GM12801 (cell line): Measurements from ENCODE around the gene HES4.

Source experiments
- CTCF ChIP-seq: IDR thresholded peaks from one replicate; pipeline ENCODE4 v1.5.1; 2011; ENCODE audit warnings: control low read depth; ENCODE audit not compliant: insufficient read length; ENCODE audit errors: extremely low read depth

Gene HES4

GRCh38 chr1:993379-993995 is 6.4 kb downstream of the HES4 start:
- TF ChIP-seq CTCF, result no peak

- TF ChIP-seq CTCF, result no peak
Observed at GRCh38 chr1:992362-992761, 7.5 kb downstream of the HES4 start.

GRCh38 chr1:991895-992294 is 8.0 kb downstream of the HES4 start:
- no peak for TF ChIP-seq CTCF

GRCh38 chr1:985126-985525 is 14.8 kb downstream of the HES4 start:
- no peak for TF ChIP-seq CTCF

GRCh38 chr1:984476-984814 is 15.5 kb downstream of the HES4 start:
- no peak for TF ChIP-seq CTCF

- TF ChIP-seq CTCF, result no peak
Observed at GRCh38 chr1:983798-984475, 16.0 kb downstream of the HES4 start.

GRCh38 chr1:982765-983436 is 17.0 kb downstream of the HES4 start:
- no peak for TF ChIP-seq CTCF
